HUDEP-2 (cell line): ENCODE data around the gene CALHM5.

ENCODE experiments used
- DNase-seq, 76 experiments: peaks; one replicate each; lab custom pipeline; 2025; ENCODE audit not compliant: unreplicated experiment in 76 of 76; lab: John Stamatoyannopoulos, UW

Gene CALHM5

DNA sequence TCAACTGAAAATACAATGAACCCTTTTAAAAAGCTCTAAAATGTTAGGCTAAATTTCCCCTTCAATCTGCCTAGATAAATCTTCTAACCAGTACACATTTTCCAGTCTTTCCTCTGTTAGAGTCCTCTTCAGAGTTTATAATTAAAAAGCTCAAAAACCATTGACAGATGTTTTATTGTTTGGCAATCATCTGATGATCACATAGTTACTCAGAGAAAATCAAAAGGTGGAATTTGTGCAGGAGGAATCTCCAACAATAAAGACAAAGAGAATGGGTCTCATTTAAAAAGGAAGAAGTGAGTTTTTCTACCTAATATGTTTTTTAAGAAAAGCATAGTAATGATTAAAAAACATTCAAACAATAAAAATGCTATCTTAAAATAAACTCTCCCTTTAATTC is 31.0 kb downstream of the CALHM5 start:
- DNase-seq: no peak

DNA sequence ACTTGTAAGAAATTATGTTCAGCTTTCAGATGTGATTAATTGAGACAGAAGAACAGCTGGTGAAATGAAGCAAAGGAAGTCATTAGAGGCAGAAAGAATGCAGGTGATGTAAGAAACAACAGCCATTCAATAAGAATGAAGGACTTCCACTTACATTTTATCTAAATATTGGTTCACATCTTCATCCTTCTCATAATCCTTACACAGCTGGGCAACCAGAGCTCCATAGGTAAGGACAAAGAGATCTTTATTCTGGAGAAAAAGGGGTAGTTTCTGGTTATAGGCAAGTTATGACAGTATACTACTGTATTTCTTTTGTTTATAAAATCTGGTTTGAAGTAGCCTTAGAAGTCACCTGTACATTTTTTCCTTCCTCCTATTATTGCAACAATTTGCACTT is 31.7 kb downstream of the CALHM5 start:
- no peak for DNase-seq

DNA sequence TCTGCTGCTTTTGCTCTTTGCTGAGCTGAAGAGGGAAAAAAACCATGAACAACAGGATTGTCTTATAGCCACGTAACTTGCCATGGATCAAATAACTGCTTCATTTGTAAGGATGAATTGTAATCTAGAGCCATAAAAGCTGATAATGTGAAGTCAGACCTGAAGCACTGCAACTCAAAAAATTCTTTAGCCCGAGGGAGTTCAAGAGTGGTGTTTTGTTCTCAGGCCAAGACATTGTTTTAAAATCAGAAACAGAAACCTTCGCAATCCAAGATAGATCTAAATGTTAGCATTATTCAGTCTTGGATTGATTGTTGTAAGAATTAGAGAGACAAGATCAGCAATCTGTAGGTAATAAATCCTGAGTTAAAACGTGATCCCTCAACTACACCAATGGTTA is 34.2 kb downstream of the CALHM5 start, which contains the start of gene TRAPPC3L:
Gene TRAPPC3L, minus strand, starts transcription at position 34 of the 400 bp plus-strand sequence. CDS start 170 bp downstream, outside the sequence.
- DNase-seq: no peak

DNA sequence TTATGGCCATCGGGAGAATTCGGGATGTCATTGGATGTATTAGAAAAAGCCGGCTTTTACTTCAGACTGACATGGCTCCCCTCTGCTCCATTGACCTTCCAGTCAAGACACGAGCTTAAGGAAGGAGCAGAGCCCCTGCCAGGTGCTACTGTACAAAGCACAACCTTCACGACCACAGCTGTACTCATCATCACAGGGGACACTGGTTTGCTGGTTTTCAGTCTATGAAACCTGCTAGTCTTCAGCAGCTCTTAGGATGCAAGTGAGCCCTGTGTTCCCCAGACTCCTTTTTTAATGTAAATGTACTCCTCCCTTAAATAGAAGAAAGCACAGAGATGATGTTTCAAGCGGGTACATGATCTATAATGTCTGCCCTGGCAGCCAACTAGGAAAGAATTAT is 35.9 kb downstream of the CALHM5 start:
- DNase-seq: no peak

DNA sequence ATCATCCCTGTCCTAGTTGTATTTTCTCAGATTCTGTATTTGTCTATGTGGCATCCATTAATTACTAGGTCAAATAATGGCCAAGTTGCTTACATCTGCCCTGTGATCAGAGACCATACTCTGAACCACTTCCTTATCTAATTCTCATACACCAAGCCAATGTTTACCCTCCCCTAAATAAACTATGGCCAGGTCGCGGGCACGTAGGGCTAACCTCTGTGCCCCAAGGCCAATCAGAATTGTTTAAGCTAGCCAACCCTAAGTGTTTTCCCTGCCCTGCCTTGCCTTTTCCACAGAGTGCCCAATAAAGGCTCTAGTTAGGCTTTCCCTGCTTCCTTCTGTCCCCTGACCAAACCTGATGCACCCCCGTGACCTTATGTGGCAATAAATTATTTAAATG is 39.4 kb downstream of the CALHM5 start:
- no peak for DNase-seq

DNA sequence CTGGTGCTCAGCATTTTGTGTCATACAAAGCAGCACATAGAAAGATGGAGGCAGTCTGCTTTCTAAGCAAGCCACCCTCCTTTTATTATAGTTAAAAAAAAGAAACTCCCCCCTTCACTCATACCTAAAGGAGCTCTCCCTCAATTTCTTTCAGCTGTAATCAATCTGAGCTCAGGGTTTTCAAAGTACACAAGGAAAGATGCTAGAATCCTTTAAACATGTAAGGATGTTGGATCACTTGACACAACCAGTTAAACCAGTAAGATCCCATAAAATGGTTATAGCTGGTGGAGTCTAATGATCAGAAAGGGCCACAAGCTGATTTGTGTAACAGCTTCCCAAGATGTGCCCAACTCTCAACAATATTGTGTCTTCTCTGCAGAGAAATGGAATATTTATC is 42.0 kb downstream of the CALHM5 start, which contains the start of gene CALHM4:
Gene CALHM4, plus strand, starts transcription at position 301 of the 400 bp plus-strand sequence. Its CDS starts 43 bp downstream, at position 344.
- DNase-seq: no peak

DNA sequence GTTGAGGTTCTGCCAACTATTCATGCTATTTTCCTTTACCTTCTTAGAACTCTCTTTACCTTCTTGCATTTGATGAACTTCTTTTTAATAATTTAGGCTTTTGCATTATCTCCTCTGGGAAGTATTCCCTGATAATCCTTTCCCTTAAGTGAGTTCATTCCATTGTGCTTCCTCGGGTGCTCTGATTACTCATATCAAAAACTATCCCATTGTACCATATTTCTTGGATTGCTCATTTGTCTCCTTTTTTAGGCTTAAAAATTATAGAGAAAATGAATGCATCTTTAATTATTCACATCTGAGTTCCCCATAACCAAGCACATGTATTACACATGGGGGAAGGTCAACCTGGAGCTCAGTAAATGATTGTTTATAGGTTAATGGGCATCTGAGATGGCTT is 44.6 kb downstream of the CALHM5 start:
- no peak for DNase-seq

DNA sequence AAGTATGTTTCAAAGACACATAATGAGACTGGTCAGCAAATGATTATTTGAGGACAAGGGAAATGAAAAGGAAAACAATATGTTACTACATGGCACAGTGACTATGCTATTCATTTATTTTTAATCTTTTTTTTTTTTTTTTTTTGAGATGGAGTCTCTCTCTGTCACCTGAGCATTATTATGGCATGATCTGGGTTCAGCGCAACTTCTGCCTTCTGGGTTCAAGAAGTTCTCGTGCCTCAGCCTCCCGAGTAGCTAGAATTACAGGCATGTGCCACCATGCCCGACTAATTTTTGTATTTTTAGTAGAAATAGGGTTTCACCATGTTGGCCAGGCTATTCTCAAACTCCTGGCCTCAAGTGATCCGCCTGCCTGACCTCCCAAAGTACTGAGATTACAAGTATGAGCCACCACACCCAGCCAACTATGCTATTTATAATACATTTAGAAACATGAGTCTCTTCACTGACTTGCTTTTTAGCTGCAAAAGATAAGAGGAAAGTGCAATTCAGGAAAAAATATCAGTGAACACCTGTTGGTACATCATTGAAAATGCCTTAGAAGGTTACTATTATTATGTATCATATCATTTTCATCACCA is 45.5 kb downstream of the CALHM5 start:
- DNase-seq: no peak

DNA sequence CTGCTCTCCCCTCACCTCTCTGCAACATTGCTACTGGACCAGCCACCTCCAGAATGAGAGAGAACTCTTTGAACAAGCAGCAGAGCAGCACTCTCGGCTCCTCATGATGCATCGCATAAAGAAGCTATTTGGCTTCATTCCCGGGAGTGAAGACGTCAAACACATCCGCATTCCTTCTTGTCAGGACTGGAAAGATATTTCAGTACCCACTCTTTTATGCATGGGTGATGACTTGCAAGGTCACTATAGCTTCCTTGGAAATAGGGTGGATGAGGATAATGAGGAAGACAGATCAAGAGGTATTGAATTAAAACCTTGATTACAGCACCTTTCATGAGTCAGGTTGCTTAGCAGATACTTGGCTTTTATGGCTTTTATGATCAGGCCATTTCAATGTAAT is 46.5 kb downstream of the CALHM5 start:
- no peak for DNase-seq

DNA sequence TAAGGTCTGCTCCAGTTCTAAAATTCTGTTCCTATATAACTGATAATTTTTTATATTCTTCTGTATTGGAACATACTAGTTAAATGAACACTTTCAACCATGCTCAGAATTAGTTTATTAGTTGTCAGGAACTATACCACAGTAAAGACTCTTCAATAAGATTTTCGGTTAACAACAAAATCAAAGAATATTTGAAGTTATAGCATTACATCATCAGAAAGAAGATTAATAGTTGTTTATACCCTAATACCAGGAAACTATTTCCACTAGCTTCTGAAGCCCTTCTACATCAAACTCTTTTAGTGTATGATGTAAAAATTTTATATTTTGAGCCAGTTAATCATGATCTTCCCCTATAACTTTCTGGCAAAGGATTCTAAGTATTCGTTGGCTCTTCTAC is 48.7 kb downstream of the CALHM5 start:
- DNase-seq: no peak

DNA sequence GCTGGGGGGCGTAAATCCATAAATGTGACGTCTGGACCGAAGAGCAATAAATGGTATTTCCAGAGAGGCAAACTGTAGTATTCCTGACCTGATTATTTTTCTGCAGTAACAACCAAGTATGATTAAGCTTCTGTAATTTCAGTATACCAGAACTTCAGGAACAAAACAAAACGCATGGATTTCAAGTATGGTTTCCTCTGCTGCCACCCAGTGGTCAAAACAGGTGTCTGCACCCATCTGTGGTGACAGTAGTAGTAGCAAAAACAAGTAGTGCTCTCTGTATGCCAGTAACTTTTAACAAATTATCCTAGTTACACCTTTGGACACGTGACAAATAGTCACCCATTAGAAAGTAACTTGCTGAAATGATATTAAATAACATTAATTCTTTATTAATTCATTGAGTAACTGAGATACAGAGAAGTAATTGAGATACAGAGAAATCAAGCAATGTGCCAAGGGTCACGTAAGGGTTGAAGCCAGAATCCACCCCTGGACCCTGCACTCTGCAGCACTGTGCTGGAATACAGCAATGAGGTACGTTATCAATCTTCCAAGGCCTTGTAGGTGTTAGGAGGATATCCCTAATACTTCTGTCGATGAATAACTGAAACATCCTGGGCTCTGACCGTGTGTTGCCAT is 50.1 kb downstream of the CALHM5 start:
- peak in 65 of 76 experiments; percentile 17 to 82 (median 55) for DNase-seq

DNA sequence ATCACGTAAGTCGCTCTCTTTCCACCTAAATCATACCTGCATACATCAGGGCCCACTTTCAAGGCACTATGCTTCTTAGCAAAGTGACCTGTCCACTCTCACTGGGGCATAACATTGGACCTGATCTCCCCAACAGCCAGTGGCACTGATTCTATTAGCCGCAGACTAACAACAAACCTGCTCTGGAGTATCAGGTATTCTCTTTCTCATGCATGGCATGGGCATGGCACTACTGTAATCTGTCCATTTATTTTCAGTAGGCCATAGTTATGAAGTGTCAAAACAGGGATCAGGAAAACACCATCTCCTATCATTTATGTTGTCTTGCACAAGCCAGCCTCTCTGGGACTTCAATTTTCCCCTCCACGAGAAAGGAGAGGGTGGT is 50.6 kb downstream of the CALHM5 start:
- DNase-seq: no peak

DNA sequence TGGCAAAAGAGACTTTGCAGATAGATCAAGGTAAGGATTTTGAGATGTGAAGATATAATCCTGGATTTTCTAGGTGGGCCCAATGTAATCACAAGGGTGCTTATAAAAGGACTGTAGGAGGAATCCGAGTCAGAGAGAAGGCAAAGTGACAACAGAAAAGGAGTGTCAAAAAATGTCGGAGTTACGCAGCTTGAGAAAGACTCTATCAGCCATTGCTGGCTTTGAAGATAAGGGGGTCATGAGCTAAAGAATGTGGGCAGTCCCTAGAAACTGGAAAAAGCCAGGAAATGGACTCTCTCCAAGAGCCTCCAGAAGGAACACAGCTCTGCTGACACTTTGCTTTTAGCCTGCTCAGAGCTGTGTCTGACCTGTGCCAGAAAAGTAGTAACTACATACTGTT is 51.2 kb downstream of the CALHM5 start:
- peak in 18 of 76 experiments; percentile 9 to 47 (median 24) for DNase-seq

DNA sequence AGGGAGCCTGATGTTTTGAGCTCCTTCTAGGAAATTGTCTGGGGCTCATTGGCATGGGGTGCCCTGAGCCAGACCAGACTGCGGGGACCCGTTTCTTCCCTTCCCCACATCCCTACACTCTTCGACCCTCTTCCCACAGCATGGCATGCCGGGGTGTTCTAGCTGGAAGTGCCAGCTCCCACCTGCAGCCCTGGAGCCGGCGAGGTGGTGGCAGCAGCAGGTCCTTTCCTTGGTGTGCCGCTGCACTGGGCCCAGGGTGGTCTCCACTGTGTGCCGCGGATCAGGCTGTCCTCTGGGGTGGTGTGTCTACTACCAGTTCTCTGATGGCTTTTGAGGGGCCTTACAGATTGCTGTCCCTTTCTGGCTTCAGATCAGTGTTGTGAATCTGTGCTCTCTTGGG is 52.4 kb downstream of the CALHM5 start:
- no peak for DNase-seq

DNA sequence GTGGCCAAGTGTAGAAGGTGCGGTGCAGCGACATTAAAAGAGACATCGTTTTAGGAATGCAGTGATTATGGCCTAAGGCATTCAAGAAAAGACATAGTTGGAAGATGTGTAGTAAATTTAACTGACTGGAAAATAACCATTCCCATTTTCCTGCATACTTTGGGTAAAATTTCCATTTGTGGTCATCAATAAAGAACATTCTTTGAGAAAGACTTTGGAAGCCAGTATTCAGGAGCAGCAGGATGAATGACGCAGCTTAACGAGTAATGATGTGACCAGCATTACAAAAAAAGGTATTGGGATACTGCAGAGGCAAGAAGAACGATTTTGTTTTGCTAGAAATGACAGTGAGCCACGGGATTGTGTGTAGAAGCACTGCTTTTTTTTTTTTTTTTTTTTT is 52.9 kb downstream of the CALHM5 start:
- DNase-seq: no peak

DNA sequence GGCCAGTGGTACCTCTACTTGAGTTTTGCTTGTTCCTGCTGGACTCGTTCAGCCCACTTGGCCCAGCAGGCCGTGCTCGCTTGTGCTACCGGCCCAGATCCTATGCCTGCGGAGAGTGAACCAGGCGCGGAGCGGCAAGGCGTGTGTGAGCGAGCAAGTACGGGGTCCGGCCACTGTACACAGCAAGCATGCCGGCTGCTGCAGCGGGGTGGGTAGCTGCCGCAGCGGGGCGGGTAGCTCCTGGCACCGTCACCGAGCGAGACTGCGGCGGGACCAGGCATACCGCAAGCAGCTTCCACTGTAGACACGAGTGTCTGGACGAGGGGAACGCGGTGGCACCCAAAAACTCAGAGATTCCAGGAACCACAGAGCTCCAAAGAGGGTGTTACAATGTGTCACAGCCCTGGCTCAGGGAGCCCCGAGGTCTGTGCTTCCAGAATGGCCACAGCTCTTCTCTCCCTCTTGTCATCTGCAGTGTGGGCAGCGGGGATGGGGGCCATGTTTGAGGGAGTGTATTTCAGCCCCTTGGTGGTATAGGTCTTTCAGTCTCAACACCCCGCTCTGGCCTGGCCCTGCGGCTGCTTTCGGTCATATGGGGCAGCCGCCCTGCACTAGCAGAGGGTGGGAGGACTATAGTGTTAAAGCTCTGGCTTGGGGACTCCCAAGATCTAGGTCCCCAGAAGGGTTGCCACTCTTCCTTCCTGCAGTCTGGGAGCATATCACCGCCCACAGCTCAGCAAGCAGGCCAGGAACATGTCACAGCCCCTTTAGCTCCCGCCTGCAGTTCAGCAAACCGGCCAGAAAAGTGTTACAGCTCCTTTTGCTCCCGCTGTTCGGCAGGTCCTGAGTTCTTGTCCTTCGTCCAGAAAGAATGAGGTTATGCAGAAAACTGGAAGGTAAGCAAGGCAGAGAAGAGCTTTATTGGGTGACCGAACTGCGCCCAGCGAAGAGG is 53.8 kb downstream of the CALHM5 start:
- no peak for DNase-seq

DNA sequence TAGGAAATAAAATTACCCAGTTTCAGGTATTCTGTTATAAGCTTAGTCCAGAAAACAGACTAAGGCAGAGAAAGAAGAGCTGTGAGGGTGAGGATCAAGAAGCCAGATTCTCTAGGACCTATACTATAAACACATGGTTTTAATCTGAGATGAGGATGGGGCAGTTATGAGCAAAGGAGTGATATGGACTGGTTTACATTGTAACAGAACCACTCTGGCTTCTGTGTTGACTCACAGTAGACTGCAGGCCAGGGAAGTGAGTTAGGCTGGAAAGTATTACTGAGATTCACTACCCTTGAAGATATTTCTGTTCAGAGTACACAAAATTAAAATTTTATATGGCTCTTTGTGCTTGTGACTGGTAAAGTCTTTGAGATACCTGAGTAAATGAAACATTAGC is 56.7 kb downstream of the CALHM5 start:
- DNase-seq: no peak

DNA sequence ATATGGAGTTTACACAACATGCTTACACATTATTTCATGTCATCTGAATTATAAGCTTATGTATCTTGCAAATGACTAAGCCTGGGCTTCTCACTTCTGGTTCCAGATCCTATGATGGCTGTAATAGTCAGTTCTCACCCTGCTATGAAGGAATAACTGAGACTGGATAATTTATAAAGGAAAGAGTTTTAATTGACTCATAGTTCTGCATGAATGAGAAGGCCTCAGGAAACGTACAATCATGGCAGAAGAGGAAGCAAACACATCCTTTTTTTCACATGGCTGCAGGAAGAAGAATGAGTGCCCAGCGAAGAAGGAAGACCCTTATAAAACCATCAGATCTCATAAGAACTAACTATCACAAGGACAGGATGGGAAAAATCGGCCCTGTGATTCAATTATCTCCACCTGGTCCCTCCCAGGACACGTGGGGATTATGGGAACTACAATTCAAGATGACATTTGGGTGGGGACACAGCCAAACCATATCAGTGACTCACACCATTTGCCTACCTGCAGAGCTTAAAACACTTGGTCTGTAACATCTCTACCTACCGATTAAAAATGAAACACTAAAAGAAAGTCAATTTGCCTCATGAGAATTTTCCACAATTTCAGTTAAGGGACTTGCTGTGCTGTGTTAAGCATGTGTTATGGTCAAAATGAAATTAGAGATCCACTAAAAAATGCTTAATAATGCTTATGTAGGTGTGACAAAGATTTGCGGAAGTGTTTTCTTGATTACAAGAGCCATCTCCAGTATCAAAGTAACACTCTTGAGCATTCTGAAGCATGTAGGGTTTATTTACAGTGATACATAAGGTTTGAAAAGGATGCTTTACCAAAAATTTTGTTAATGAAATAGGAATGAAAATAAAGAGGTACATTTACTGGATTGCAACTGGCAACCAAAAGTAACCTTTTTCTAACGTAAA is 57.6 kb downstream of the CALHM5 start:
- DNase-seq: no peak

DNA sequence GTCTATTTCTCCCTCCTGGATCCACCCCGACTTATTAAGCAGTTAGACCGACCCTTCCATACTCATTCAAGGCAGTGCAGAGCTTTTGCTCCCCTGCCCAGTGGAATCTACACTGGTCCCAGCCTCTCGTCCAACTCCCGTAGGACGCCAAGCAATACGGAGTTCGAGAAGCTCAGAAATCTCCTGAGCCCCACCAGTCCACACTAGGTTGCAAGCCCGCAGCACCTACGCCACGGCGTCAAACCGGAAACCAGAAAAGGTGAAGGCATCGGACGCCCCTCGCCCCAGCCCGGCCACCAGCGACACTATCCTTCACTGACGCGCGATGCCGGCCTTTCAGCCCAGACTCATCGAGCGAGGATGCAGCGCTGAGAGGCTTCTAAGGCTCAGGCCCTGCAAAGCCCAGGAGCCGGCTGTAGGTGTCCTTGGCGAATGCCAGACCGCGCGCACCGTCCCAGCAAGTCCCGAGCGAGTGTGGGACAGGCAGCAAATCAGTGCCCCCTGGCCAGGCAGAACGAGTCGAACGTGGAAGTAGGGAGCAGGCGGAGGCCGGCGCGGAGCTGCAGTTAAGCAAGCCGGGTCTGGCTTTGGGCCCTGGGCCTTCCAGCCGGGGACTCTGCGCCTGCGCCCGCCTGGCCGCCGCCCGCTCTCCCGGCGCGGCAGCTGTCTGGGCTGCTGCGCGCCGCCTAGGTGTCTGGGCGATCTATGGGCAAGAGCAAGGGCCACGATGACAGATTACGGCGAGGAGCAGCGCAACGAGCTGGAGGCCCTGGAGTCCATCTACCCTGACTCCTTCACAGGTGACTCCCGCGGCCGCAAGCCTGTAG is 59.6 kb downstream of the CALHM5 start, which contains the start of gene RWDD1:
Gene RWDD1, plus strand, starts transcription at position 649 of the 827 bp plus-strand sequence. Its CDS starts 79 bp downstream, at position 728.
- DNase-seq: peak; percentile 72 to 100 (median 99)
